PFSK-1 (cell line): ENCODE measurements around the gene APOBEC3F.

Experiments used
- FOXP2 ChIP-seq: optimal IDR thresholded peaks from 2 replicates; pipeline ENCODE3; 2011; ENCODE audit warnings: borderline replicate concordance, control low read depth, inconsistent platforms; ENCODE audit not compliant: insufficient read depth; ENCODE audit errors: extremely low read length, extremely low read depth
- POLR2AphosphoS5 ChIP-seq: IDR thresholded peaks from 2 replicates; pipeline ENCODE4 v1.6.1; 2012; ENCODE audit warnings: low read depth, mild to moderate bottlenecking, control low read depth, low read length, moderate library complexity
- SIN3A ChIP-seq: IDR thresholded peaks from 2 replicates; pipeline ENCODE4 v1.6.1; 2012; ENCODE audit warnings: mild to moderate bottlenecking, low read length, moderate library complexity, borderline replicate concordance; ENCODE audit not compliant: insufficient read depth
- TAF1 ChIP-seq: IDR thresholded peaks from 2 replicates; pipeline ENCODE4 v1.6.1; 2012; ENCODE audit warnings: low read length, control low read depth, borderline replicate concordance; ENCODE audit not compliant: insufficient read depth
- TF ChIP-seq, protein P1 (sequence below), 2 experiments: IDR thresholded peaks; 2 replicates each; pipeline versions ENCODE4 v1.6.1 to v1.8.0; 2011 to 2012; ENCODE audit warnings: low read depth in 2 of 2, low read length in 2 of 2, control low read depth in 1 of 2, inconsistent platforms in 1 of 2, mild to moderate bottlenecking in 1 of 2, moderate library complexity in 1 of 2; ENCODE audit not compliant: insufficient read depth in 1 of 2

Gene APOBEC3F

DNA sequence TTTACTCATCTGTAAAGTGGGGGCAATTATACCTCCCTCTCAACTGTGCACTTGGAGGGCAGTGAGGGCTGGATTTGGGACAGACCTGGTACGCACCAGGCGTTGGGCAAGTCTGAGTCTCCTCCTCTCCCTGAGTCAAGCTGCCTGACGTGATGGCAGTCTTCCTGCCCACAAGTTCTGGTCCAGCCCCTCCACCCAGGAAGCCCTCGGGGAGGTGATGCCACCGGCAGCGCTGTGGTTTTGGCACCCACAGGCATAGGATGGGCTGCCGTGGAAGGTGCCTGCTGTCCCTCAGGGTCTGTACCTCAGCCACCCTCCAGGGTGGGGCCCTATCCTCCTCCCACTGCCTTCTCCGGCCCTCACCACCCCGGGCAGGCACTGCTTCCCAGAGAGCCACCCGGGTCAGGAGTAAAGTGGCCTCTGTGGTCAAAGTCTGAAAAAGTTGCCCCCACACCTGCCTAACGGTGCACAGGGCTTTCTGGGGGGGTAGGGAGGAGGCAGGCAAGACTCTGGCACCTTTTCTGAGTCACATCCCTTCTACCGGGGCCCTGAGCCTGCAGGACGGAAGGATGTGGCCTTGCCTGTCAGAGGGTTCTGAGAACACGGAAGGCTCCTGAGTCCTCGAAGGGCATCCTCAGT lies 49.9 kb downstream of the APOBEC3F start:
- no peak for TF ChIP-seq SIN3A
- no peak for TF ChIP-seq FOXP2
- TF ChIP-seq, protein P1, sequence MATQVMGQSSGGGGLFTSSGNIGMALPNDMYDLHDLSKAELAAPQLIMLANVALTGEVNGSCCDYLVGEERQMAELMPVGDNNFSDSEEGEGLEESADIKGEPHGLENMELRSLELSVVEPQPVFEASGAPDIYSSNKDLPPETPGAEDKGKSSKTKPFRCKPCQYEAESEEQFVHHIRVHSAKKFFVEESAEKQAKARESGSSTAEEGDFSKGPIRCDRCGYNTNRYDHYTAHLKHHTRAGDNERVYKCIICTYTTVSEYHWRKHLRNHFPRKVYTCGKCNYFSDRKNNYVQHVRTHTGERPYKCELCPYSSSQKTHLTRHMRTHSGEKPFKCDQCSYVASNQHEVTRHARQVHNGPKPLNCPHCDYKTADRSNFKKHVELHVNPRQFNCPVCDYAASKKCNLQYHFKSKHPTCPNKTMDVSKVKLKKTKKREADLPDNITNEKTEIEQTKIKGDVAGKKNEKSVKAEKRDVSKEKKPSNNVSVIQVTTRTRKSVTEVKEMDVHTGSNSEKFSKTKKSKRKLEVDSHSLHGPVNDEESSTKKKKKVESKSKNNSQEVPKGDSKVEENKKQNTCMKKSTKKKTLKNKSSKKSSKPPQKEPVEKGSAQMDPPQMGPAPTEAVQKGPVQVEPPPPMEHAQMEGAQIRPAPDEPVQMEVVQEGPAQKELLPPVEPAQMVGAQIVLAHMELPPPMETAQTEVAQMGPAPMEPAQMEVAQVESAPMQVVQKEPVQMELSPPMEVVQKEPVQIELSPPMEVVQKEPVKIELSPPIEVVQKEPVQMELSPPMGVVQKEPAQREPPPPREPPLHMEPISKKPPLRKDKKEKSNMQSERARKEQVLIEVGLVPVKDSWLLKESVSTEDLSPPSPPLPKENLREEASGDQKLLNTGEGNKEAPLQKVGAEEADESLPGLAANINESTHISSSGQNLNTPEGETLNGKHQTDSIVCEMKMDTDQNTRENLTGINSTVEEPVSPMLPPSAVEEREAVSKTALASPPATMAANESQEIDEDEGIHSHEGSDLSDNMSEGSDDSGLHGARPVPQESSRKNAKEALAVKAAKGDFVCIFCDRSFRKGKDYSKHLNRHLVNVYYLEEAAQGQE (IDR thresholded peaks at IDR 0.05; ENCODE audit: insufficient read depth in 1 of 2, low read depth in 2 of 2, low read length in 2 of 2) = no peak
- no peak for TF ChIP-seq TAF1
- no peak for TF ChIP-seq POLR2AphosphoS5

DNA sequence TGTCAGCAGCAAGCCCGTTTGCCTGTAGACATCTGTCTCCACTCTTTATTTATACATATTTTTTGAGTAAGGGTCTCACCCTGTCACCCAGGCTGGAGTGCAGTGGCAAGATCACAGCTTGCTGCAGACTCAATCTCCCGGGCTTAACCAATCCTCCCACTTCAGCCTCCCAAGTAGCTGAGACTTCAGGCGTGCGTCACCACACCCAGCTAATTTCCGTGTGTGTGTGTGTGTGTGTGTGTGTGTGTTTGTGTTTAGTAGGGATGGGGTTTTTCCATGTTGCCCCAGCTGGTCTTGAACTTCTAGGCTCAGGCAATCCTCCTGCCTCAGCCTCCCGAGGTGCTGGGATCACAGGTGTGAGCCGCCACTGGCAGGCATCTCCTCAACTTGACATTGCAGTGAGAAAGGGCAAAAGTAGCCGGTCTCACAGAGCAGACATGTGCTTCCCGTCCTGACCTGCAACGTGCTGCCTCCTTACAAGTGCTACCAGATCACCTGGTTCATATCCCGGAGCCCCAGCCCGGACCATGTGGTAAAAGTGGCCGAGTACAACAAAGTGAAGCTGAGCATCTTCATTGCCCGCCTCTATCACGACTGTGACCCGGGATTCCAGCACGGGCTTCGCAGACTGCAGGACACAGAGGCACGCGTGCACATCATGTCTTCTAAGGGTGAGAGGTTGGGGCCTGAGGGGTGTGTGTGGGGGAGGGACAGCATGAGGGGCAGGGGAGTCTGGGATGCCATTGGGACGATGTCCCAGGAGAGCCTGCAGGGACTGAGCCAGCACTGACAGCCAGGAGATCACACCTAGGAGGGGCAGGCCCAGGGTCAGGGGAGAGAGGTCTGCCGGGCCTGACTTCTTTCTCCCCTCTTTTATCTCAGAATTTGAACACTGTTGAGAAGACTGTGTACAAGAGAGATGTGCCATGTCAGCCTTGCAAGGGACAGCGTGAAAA lies 50.7 kb downstream of the APOBEC3F start:
- no peak for TF ChIP-seq FOXP2
- TF ChIP-seq, protein P1 (IDR thresholded peaks at IDR 0.05; ENCODE audit: insufficient read depth in 1 of 2, low read depth in 2 of 2, low read length in 2 of 2) = no peak
- TF ChIP-seq TAF1 = no peak
- TF ChIP-seq POLR2AphosphoS5 = no peak
- TF ChIP-seq SIN3A = no peak

DNA sequence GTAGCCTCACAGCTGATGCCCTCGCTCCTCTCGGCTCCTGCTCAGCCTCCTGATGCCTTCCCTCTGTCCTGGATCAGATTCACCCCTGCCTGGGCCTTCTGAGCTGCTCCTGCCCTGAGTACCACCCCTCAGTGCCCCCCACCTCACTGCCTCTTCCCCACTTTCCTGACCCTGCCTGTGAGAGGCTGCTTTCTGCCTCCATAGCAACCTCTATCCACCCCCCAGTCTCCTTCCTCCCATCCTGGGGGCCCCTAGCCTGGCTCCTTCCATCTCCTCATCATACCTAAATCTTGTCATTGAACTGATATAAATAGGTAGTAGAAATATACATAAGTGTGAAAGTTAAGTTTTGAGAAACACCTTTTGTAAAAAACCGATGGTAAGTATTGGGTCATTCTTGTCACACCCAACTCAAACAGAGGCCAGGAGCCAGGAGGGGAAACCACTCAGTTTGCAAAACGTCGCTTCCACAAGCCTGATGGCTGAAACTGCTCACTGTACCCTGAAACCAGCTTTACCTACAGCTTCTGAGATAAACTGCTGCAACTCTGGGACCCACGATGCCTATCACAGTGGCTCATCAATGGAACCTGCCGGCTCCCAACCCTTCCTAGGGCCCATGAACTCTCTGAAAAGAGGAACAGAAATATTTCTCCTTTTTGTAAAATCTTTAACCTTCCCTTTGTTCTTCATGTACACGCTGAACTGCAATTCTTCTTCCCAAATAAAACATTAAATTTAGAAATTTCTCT lies 51.6 kb downstream of the APOBEC3F start:
- TF ChIP-seq POLR2AphosphoS5 = no peak
- TF ChIP-seq, protein P1 (IDR thresholded peaks at IDR 0.05; ENCODE audit: insufficient read depth in 1 of 2, low read depth in 2 of 2, low read length in 2 of 2) = no peak
- no peak for TF ChIP-seq SIN3A
- TF ChIP-seq FOXP2 = no peak
- no peak for TF ChIP-seq TAF1

DNA sequence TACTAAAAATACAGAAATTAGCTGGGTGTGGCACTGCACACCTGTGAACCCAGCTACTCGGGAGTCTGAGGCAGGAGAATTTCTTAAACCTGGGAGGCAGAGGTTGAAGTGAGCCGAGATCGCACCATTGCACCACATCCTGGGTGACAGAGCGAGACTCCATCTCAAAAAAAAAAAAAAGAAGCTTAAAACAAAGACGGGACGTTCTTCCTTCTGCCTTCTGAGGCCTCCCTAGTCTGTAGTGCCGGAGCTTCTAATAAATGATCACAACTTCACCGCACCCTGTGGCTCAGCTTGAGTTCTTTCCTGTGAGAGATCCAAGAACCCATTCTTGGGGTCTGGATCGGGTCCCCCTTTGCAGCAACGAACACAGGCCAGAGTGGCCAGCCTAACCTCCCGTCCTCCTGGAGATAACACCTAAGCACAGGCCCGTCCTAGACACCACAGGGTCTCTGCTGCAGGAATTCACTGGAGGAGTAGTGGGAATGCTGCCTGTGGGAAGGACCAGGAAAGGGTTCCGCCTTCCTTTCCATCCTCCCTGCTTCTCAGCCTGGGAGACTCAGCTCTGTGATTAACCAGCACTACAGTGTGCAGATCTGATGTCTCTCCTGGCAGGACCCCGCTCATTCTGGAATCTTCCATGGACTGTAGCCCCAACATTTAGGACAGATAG lies 54.2 kb downstream of the APOBEC3F start:
- TF ChIP-seq, protein P1 (IDR thresholded peaks at IDR 0.05; ENCODE audit: insufficient read depth in 1 of 2, low read depth in 2 of 2, low read length in 2 of 2) = no peak
- TF ChIP-seq POLR2AphosphoS5 (no peak), SIN3A (no peak), TAF1 (no peak), FOXP2 (no peak)
